Sigmoid colon (tissue), 4 donors: ENCODE data around the gene LDLRAD3.

ENCODE experiments used
- CTCF ChIP-seq, 4 experiments: fragments of 450-650 bp in 3 of 4; fragments of 200-600 bp in 1 of 4; IDR thresholded peaks; one replicate each; pipeline ENCODE4 v1.5.1; 2016 to 2019; ENCODE audit warnings: antibody characterized with exemption in 4 of 4, mild to moderate bottlenecking in 3 of 4, moderate library complexity in 2 of 4
- EP300 ChIP-seq, 4 donors: sonication (generic); formaldehyde crosslinking; IDR thresholded peaks; one replicate each; pipeline ENCODE4 v1.6.1; 2017; ENCODE audit warnings: antibody characterized with exemption in 4 of 4
- POLR2A ChIP-seq, 2 donors: fragments of 450-650 bp; IDR thresholded peaks; one replicate each; pipeline ENCODE4 v1.6.1; 2016; ENCODE audit warnings: antibody characterized with exemption in 2 of 2, mild to moderate bottlenecking in 2 of 2, moderate library complexity in 2 of 2
- POLR2AphosphoS5 ChIP-seq, 4 donors: sonication (generic); formaldehyde crosslinking; IDR thresholded peaks; one replicate each; pipeline ENCODE4 v1.6.1; 2017; ENCODE audit warnings: antibody characterized with exemption in 4 of 4

GRCh38 chr11:36153551-36153950 is 209.7 kb downstream of the LDLRAD3 start:
- TF ChIP-seq CTCF (IDR thresholded peaks at IDR 0.05) (no peak), POLR2A (IDR thresholded peaks at IDR 0.05) (no peak), POLR2AphosphoS5 (IDR thresholded peaks at IDR 0.05) (no peak), EP300 (IDR thresholded peaks at IDR 0.05) (no peak)
